Omental fat pad (tissue), 4 donors: ENCODE data around the gene SHISA8. TPM values are rescaled to one million over a fixed set of nuclear protein-coding genes. Genes with fewer than 3 reads are reported as not detected.
"Not testable (repeated sequence)": the region's sequence is repeated elsewhere in the genome, so short reads cannot be mapped to it uniquely, and the experiment has no call there.

Experiments
- ATAC-seq: fragments of 150-250 bp; one replicate; pipeline ENCODE4 v1.9.1; 2016; ENCODE audit warnings: mild to moderate bottlenecking, moderate library complexity; ENCODE audit not compliant: low FRiP score
- DNase-seq: peaks from one replicate; pipeline ENCODE4 v3.0.0-alpha.2; 2019; ENCODE audit warnings: low spot score
- total RNA-seq, 4 donors: library from RNA; depleted of rRNA; stranded (reverse); fragments of >200 nt; gene quantifications; one replicate each; pipeline ENCODE4 v1.1.0, GENCODE V29; 2016
- TF ChIP-seq, protein P1 (sequence below), 3 donors: fragments of 450-650 bp; IDR thresholded peaks; one replicate each; pipeline ENCODE4 v1.5.1; 2016 to 2017; ENCODE audit warnings: antibody characterized with exemption in 3 of 3, mild to moderate bottlenecking in 3 of 3, moderate library complexity in 2 of 3

Gene SHISA8
- total RNA-seq, 4 donors from 2014 or later: not detected

DNA sequence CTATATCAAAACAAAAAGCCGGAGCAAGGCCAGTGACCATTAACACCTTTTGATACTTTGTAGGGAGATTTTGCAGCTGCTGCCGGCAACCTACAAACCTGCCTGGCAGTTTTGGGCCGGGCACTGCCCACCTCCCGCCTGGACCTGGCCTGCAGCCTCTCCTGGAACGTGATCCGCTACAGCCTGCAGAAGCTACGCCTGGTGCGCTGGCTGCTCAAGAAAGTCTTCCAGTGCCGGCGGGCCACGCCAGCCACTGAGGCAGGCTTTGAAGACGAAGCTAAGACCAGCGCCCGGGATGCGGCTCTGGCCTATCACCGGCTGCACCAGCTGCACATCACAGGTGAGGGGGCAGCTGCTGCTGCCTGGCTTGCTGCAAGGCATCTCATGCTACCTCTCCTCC is 34.2 kb downstream of the SHISA8 start:
- DNase-seq (no peak), ATAC-seq (no peak)
- TF ChIP-seq, protein P1, sequence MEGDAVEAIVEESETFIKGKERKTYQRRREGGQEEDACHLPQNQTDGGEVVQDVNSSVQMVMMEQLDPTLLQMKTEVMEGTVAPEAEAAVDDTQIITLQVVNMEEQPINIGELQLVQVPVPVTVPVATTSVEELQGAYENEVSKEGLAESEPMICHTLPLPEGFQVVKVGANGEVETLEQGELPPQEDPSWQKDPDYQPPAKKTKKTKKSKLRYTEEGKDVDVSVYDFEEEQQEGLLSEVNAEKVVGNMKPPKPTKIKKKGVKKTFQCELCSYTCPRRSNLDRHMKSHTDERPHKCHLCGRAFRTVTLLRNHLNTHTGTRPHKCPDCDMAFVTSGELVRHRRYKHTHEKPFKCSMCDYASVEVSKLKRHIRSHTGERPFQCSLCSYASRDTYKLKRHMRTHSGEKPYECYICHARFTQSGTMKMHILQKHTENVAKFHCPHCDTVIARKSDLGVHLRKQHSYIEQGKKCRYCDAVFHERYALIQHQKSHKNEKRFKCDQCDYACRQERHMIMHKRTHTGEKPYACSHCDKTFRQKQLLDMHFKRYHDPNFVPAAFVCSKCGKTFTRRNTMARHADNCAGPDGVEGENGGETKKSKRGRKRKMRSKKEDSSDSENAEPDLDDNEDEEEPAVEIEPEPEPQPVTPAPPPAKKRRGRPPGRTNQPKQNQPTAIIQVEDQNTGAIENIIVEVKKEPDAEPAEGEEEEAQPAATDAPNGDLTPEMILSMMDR (IDR thresholded peaks at IDR 0.05): no peak

- TF ChIP-seq, protein P1 (IDR thresholded peaks at IDR 0.05): no peak
- ATAC-seq: no peak
- DNase-seq: no peak
These were observed 38.2 kb downstream of the SHISA8 start for GRCh38 chr22:41876675-41877074.

GRCh38 chr22:41876275-41876674 is 38.6 kb downstream of the SHISA8 start:
- ATAC-seq (no peak), DNase-seq (no peak)
- TF ChIP-seq, protein P1 (IDR thresholded peaks at IDR 0.05): no peak

- TF ChIP-seq, protein P1 (IDR thresholded peaks at IDR 0.05): no peak
- ATAC-seq (no peak), DNase-seq (no peak)
These were observed 39.2 kb downstream of the SHISA8 start for GRCh38 chr22:41875531-41876270.

GRCh38 chr22:41874090-41874489 is 40.8 kb downstream of the SHISA8 start:
- TF ChIP-seq, protein P1 (IDR thresholded peaks at IDR 0.05): no peak
- no peak for DNase-seq

DNA sequence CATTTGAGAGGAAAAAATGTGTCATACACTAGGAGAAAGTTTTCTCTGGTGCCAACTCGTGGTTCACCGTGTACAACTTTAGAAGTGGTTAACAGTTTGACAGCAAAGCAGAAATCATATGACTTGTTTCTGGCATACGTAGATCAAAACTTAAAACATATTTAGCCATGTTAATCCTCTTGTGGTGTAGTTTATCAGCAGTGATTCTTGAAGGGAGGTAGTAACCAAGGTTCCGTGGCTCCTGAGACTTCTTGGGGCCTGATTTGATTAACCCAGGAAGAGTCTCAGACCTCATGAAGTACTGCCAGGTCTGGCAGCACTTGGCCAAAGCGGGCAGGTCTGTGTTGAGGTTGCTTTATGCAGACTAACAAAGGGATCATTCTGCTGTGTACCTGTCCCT is 41.5 kb downstream of the SHISA8 start:
- no peak for DNase-seq
- no peak for ATAC-seq
- TF ChIP-seq, protein P1 (IDR thresholded peaks at IDR 0.05): no peak

More at GRCh38 chr22:41874090-41874489, 40.8 kb downstream of the SHISA8 start:
- no peak for ATAC-seq

DNA sequence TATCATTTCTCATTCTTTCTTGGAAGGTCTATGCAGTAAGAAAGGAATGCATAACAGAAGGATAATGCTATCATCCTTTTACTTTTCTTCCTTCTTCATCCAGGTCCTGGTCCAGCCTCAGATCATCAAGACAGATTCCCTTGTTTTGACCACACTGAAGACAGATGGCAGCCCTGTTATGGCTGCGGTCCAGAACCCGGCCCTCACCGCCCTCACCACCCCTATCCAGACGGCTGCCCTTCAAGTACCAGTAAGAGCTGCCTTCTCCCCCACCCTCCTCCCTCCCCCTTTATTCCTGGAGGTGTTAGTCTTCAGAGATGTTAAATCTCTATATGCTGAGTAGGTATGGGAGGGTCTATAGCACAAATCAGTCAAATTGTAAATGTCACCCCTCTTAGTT is 44.1 kb downstream of the SHISA8 start:
- TF ChIP-seq, protein P1 (IDR thresholded peaks at IDR 0.05): no peak
- ATAC-seq (no peak), DNase-seq (no peak)

DNA sequence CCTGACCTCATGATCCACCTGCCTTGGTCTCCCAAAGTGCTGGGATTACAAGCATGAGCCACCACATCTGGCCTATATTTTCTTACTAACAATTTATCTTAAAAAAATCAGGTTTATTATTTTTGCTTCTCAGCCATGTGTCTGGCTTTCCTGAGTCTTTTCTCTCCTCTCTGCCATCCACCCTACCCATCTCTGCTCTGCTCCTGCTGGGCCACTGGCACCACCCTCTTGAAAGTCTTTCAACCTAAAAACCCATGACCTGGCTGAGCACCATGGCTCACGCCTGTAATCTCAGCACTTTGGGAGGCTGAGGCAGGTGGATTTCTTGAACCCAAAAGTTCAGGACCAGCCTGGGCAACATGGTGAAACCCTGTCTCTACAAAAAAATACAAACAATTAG is 44.8 kb downstream of the SHISA8 start:
- DNase-seq, ATAC-seq: not testable (repeated sequence)
